ENCODE measurements around the gene PRR35. TPM values are rescaled to one million over a fixed set of nuclear protein-coding genes. Genes with fewer than 3 reads are reported as not detected.

PRR35 gene
- total RNA-seq, 1 donor from 2014 or later: not detected

GRCh38 chr16:578232-578869, 18.2 kb downstream of the PRR35 start:
- no peak for DNase-seq (ENCODE audit: low read depth, low spot score)

- DNase-seq (ENCODE audit: low read depth, low spot score): peak; percentile 37
Measured at GRCh38 chr16:578870-579405, 18.7 kb downstream of the PRR35 start.

GRCh38 chr16:580141-580945, 20.1 kb downstream of the PRR35 start:
- no peak for DNase-seq (ENCODE audit: low read depth, low spot score)

GRCh38 chr16:580946-581498, 20.8 kb downstream of the PRR35 start:
- DNase-seq (ENCODE audit: low read depth, low spot score): no peak

GRCh38 chr16:582218-582613, 22.0 kb downstream of the PRR35 start:
- DNase-seq (ENCODE audit: low read depth, low spot score): no peak

GRCh38 chr16:582614-583331, 22.6 kb downstream of the PRR35 start:
- DNase-seq (ENCODE audit: low read depth, low spot score): no peak

GRCh38 chr16:583470-583814, 23.2 kb downstream of the PRR35 start:
- no peak for DNase-seq (ENCODE audit: low read depth, low spot score)

GRCh38 chr16:583815-584591, 23.8 kb downstream of the PRR35 start:
- DNase-seq (ENCODE audit: low read depth, low spot score): no peak

GRCh38 chr16:585351-585750, 25.2 kb downstream of the PRR35 start:
- DNase-seq (ENCODE audit: low read depth, low spot score): no peak

- DNase-seq (ENCODE audit: low read depth, low spot score): no peak
Measured at GRCh38 chr16:586047-586644, 26.0 kb downstream of the PRR35 start.

- no peak for DNase-seq (ENCODE audit: low read depth, low spot score)
Measured at GRCh38 chr16:586645-587590, 26.7 kb downstream of the PRR35 start.

- DNase-seq (ENCODE audit: low read depth, low spot score): peak; percentile 45
Measured at GRCh38 chr16:588639-588888, 28.4 kb downstream of the PRR35 start.

- peak; percentile 86 for DNase-seq (ENCODE audit: low read depth, low spot score)
Measured at GRCh38 chr16:588889-589657, 28.9 kb downstream of the PRR35 start.

GRCh38 chr16:589658-590187, 29.5 kb downstream of the PRR35 start, which contains the start of gene RAB40C:
TSS of gene RAB40C (plus strand) at chr16:590066. CDS start at chr16:590292, 226 bp downstream.
- peak; percentile 94 for DNase-seq (ENCODE audit: low read depth, low spot score)

- no peak for DNase-seq (ENCODE audit: low read depth, low spot score)
Measured at GRCh38 chr16:590188-590814, 30.1 kb downstream of the PRR35 start.

GRCh38 chr16:590815-591200, 30.6 kb downstream of the PRR35 start:
- DNase-seq (ENCODE audit: low read depth, low spot score): no peak

- no peak for DNase-seq (ENCODE audit: low read depth, low spot score)
Measured at GRCh38 chr16:591231-591630, 31.0 kb downstream of the PRR35 start.

GRCh38 chr16:591892-592517, 31.8 kb downstream of the PRR35 start:
- no peak for DNase-seq (ENCODE audit: low read depth, low spot score)

Data from pulmonary artery endothelial cell (primary cell).